PFSK-1 (cell line): ENCODE data around the gene ZNF296.

Source experiments
- FOXP2 ChIP-seq: optimal IDR thresholded peaks from 2 replicates; pipeline ENCODE3; 2011; ENCODE audit warnings: borderline replicate concordance, control low read depth, inconsistent platforms; ENCODE audit not compliant: insufficient read depth; ENCODE audit errors: extremely low read length, extremely low read depth
- POLR2AphosphoS5 ChIP-seq: IDR thresholded peaks from 2 replicates; pipeline ENCODE4 v1.6.1; 2012; ENCODE audit warnings: low read depth, mild to moderate bottlenecking, control low read depth, low read length, moderate library complexity
- SIN3A ChIP-seq: IDR thresholded peaks from 2 replicates; pipeline ENCODE4 v1.6.1; 2012; ENCODE audit warnings: mild to moderate bottlenecking, low read length, moderate library complexity, borderline replicate concordance; ENCODE audit not compliant: insufficient read depth
- TAF1 ChIP-seq: IDR thresholded peaks from 2 replicates; pipeline ENCODE4 v1.6.1; 2012; ENCODE audit warnings: low read length, control low read depth, borderline replicate concordance; ENCODE audit not compliant: insufficient read depth
- TF ChIP-seq, protein P1 (sequence below), 2 experiments: IDR thresholded peaks; 2 replicates each; pipeline versions ENCODE4 v1.6.1 to v1.8.0; 2011 to 2012; ENCODE audit warnings: low read depth in 2 of 2, low read length in 2 of 2, control low read depth in 1 of 2, inconsistent platforms in 1 of 2, mild to moderate bottlenecking in 1 of 2, moderate library complexity in 1 of 2; ENCODE audit not compliant: insufficient read depth in 1 of 2

Gene ZNF296

GRCh38 chr19:45058622-45059159 is 17.6 kb downstream of the ZNF296 start:
- no peak for TF ChIP-seq FOXP2
- no peak for TF ChIP-seq POLR2AphosphoS5
- TF ChIP-seq, protein P1, sequence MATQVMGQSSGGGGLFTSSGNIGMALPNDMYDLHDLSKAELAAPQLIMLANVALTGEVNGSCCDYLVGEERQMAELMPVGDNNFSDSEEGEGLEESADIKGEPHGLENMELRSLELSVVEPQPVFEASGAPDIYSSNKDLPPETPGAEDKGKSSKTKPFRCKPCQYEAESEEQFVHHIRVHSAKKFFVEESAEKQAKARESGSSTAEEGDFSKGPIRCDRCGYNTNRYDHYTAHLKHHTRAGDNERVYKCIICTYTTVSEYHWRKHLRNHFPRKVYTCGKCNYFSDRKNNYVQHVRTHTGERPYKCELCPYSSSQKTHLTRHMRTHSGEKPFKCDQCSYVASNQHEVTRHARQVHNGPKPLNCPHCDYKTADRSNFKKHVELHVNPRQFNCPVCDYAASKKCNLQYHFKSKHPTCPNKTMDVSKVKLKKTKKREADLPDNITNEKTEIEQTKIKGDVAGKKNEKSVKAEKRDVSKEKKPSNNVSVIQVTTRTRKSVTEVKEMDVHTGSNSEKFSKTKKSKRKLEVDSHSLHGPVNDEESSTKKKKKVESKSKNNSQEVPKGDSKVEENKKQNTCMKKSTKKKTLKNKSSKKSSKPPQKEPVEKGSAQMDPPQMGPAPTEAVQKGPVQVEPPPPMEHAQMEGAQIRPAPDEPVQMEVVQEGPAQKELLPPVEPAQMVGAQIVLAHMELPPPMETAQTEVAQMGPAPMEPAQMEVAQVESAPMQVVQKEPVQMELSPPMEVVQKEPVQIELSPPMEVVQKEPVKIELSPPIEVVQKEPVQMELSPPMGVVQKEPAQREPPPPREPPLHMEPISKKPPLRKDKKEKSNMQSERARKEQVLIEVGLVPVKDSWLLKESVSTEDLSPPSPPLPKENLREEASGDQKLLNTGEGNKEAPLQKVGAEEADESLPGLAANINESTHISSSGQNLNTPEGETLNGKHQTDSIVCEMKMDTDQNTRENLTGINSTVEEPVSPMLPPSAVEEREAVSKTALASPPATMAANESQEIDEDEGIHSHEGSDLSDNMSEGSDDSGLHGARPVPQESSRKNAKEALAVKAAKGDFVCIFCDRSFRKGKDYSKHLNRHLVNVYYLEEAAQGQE (IDR thresholded peaks at IDR 0.05; ENCODE audit: insufficient read depth in 1 of 2, low read depth in 2 of 2, low read length in 2 of 2): no peak
- TF ChIP-seq SIN3A: no peak
- TF ChIP-seq TAF1: no peak

DNA sequence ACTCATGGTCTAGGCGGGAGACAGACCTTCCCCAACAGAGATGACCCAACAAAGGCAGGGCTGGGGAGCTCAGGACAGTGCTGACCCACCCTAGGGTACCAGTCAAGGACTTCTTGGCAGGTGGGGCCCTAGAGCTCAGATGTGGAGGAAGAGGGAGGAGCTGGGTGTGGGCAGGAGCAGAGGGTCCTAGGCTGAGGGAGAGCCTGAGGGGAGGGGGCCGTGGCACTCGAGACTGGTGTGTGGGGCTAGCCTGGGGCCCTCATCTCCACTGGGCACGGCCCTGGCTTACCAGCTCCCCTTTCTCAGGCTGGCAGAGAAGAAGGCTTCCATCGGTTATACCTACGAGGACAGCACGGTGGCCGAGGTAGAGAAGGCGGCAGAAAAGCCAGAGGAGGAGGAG is 18.8 kb downstream of the ZNF296 start:
- TF ChIP-seq SIN3A: no peak
- TF ChIP-seq POLR2AphosphoS5: no peak
- TF ChIP-seq, protein P1 (IDR thresholded peaks at IDR 0.05; ENCODE audit: insufficient read depth in 1 of 2, low read depth in 2 of 2, low read length in 2 of 2): no peak
- no peak for TF ChIP-seq TAF1
- TF ChIP-seq FOXP2: no peak

GRCh38 chr19:45056831-45057230 is 19.4 kb downstream of the ZNF296 start:
- TF ChIP-seq TAF1: no peak
- TF ChIP-seq SIN3A: no peak

- TF ChIP-seq, protein P1 (IDR thresholded peaks at IDR 0.05; ENCODE audit: insufficient read depth in 1 of 2, low read depth in 2 of 2, low read length in 2 of 2): no peak
- TF ChIP-seq POLR2AphosphoS5 (no peak), FOXP2 (no peak), TAF1 (no peak), SIN3A (no peak)
Observed at GRCh38 chr19:45051929-45052579, 24.2 kb downstream of the ZNF296 start.

DNA sequence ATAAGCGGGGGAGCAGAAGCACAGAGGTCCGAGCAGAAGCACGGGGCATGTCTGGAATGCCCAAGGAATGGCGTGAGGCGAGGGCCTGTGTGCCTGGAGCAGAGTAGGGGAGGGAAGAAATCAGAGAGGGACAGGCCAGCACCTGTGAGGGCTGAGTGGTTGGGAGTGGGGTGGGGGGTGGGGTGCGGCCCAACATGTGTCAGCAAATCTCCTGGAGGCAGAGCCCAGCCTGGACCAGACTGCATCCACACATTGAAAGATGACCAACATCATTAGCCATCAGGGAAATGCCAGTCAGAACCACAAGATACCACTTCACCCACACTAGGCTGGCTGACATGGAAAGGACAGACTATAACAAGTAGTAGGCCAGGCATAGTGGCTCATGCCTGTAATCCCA is 26.2 kb downstream of the ZNF296 start:
- no peak for TF ChIP-seq FOXP2

DNA sequence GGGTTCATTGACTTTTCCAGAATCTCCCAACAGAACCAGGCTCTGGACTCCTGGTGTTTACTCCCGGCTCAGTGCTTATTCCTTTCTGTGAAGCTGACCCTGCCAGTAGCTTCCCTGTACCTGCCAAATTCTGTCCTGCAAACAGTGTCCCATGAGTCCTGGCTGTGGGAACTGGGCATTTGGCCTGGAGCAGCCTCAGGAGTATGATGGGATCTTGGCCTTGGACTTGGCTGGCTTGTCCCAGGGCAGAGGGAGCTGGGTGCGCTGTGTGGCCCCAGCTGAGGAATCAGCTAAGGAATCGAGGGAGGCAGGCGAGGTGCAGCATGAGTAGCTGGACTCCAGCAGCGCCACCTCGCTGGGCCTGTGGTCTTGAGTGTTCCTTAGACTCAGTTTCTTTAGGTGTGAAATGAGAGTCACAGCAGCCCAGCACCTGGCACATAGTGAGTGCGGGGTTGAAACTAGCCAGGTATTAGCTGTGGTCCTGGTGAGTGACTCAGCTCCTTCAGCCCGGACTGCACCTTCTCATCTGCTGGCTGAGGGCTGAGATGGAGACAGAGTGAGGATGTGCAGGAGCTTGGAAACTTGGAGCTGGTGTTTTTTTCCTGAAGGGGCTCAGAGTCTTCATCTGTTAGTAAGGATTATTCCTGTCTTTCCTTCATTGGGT is 27.1 kb downstream of the ZNF296 start:
- TF ChIP-seq FOXP2 (no peak), SIN3A (no peak), POLR2AphosphoS5 (no peak), TAF1 (no peak)
- TF ChIP-seq, protein P1 (IDR thresholded peaks at IDR 0.05; ENCODE audit: insufficient read depth in 1 of 2, low read depth in 2 of 2, low read length in 2 of 2): no peak
